Epithelial cell of prostate (primary cell): ENCODE data around the gene FGFBP3.
"Not testable (repeated sequence)": the region's sequence is repeated elsewhere in the genome, so short reads cannot be mapped to it uniquely, and the experiment has no call there.

Experiments
- DNase-seq: peaks from one replicate; pipeline ENCODE4 v3.0.0-alpha.2; 2011; ENCODE audit warnings: low read depth, low spot score
- H3K27ac ChIP-seq: fragments of 450-650 bp; 2 replicates; pipeline ENCODE4 v1.5.1; 2017; ENCODE audit warnings: mild to moderate bottlenecking

Gene FGFBP3

GRCh38 chr10:91907033-91907594 lies 2.2 kb downstream of the FGFBP3 start:
- DNase-seq = no peak
- H3K27ac ChIP-seq = no peak overlapping the region

- DNase-seq = peak; percentile 75
- peak overlapping the region; percentile 31 for H3K27ac ChIP-seq
Measured at GRCh38 chr10:91901784-91902677, 7.3 kb downstream of the FGFBP3 start.

- DNase-seq = no peak
- no peak overlapping the region for H3K27ac ChIP-seq
Measured at GRCh38 chr10:91897421-91897820, 11.9 kb downstream of the FGFBP3 start.

- DNase-seq = no peak
- H3K27ac ChIP-seq = no peak overlapping the region
Measured at GRCh38 chr10:91896212-91896756, 13.0 kb downstream of the FGFBP3 start.

- not testable (repeated sequence) for DNase-seq, H3K27ac ChIP-seq
Measured at GRCh38 chr10:91894261-91894685, 15.0 kb downstream of the FGFBP3 start.

GRCh38 chr10:91893051-91893450 lies 16.2 kb downstream of the FGFBP3 start:
- no peak overlapping the region for H3K27ac ChIP-seq
- no peak for DNase-seq

- no peak for DNase-seq
- H3K27ac ChIP-seq = no peak overlapping the region
Measured at GRCh38 chr10:91891125-91892001, 17.9 kb downstream of the FGFBP3 start.

- DNase-seq = no peak
- H3K27ac ChIP-seq = no peak overlapping the region
Measured at GRCh38 chr10:91887272-91888076, 21.8 kb downstream of the FGFBP3 start.

GRCh38 chr10:91886954-91887271 lies 22.4 kb downstream of the FGFBP3 start:
- no peak for DNase-seq
- no peak overlapping the region for H3K27ac ChIP-seq

- no peak for DNase-seq
- no peak overlapping the region for H3K27ac ChIP-seq
Measured at GRCh38 chr10:91885362-91886079, 23.8 kb downstream of the FGFBP3 start.

GRCh38 chr10:91884536-91884935 lies 24.8 kb downstream of the FGFBP3 start:
- DNase-seq = no peak
- no peak overlapping the region for H3K27ac ChIP-seq

GRCh38 chr10:91883549-91884444 lies 25.5 kb downstream of the FGFBP3 start:
- no peak overlapping the region for H3K27ac ChIP-seq
- DNase-seq = no peak

- peak; percentile 59 for DNase-seq
- H3K27ac ChIP-seq = no peak overlapping the region
Measured at GRCh38 chr10:91880310-91880709, 29.0 kb downstream of the FGFBP3 start.

- DNase-seq = no peak
- H3K27ac ChIP-seq = no peak overlapping the region
Measured at GRCh38 chr10:91879515-91880170, 29.6 kb downstream of the FGFBP3 start.

GRCh38 chr10:91875779-91876178 lies 33.5 kb downstream of the FGFBP3 start:
- H3K27ac ChIP-seq = no peak overlapping the region
- DNase-seq = no peak

GRCh38 chr10:91875156-91875555 lies 34.1 kb downstream of the FGFBP3 start:
- DNase-seq = no peak
- no peak overlapping the region for H3K27ac ChIP-seq

- no peak for DNase-seq
Measured at GRCh38 chr10:91865562-91866081, 43.7 kb downstream of the FGFBP3 start.

More at GRCh38 chr10:91865562-91866081, 43.7 kb downstream of the FGFBP3 start:
- H3K27ac ChIP-seq = no peak overlapping the region
